ENCODE data around the gene OR12D2.
"Not testable (repeated sequence)": the region's sequence is repeated elsewhere in the genome, so short reads cannot be mapped to it uniquely, and the experiment has no call there.

Gene OR12D2

GRCh38 chr6:29395331-29395730 is at the start of gene OR12D2:
TSS of gene OR12D2 (plus strand) at chr6:29395631. CDS start at chr6:29396700, 1,069 bp downstream.
- no peak for DNase-seq (ENCODE audit: low spot score)

DNA sequence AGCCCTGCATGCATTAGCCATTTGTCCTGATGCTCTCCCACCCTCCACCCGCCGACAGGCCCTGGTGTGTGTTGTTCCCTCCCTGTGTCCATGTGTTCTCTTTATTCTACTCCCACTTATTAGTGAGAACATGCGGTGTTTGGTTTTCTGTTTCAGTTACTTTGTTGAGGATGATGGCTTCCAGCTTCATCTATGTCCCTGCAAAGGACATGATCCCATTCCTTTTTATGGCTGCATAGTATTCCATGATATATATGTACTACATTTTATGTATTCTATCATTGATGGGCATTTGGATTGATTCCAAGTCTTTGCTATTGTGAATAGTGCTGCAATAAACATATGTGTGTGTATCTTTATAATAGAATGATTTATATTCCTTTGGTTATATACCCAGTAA is 46.1 kb upstream of the OR12D2 start:
- DNase-seq (ENCODE audit: low spot score) = not testable (repeated sequence)

GRCh38 chr6:29354980-29355379 is 40.5 kb upstream of the OR12D2 start:
- DNase-seq (ENCODE audit: low spot score) = no peak

DNA sequence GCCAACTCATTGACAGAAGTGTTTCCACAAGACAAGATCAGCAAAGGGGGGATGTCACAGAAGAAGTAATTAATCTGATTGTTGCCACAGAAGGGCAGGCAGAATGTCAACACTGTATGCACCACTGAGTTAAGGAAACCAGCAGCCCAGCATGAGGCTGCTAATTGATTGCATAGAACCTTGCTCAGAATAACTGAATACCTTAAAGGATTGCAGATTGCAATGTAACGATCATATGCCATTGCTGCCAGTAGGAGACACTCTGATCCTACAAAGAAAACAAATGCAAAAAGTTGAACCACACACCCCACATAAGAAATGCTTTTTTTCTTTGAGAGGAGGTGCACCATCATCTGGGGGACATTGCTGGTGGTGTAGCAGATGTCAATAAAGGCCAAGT is 39.8 kb upstream of the OR12D2 start:
- no peak for DNase-seq (ENCODE audit: low spot score)

GRCh38 chr6:29368765-29369164 is 26.7 kb upstream of the OR12D2 start, which contains the start of gene OR5V1:
TSS of gene OR5V1 (minus strand) at chr6:29368865. CDS start at chr6:29356195, 12,670 bp downstream.
- no peak for DNase-seq (ENCODE audit: low spot score)

DNA sequence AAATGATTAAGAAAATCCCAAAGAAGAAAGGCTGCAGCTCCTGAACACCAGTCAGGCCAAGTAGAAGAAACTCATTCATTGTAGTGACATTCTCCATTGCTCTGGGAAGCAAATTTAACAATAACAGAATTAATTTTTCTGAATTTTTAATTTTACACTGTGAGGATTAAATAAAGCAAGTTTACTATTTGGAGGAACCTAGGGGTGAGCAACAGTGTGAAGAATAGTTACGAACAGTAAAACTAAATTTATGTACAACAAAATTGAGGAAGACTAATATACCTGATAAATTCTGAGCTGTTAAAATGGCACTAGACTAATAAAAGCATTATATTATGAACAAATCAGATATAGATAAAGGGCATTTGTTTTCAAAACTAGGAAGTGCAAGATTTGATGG is 20.2 kb upstream of the OR12D2 start, which contains the start of gene OR12D3:
Gene OR12D3 (minus strand): TSS at position 101 of the 400 bp plus-strand sequence. CDS start 4 bp downstream, at position 97.
- DNase-seq (ENCODE audit: low spot score) = no peak

DNA sequence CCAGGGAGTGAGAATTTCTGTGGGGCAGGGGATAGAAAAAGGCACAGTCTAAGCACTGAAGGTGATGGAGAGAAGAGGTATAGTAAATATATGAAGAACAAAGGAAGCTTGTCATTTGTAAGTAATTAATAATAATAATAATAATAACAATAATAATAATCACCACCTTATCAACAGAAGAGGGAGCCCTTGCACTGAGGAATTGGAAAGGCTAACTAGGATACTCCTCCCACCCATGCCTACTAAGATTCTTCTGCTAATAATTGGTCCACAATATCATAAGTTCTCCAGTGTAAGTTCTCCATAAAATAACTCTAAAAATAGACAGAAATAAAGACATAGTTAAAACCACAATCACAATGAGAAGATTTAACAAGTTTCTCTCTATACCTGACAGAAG is 19.4 kb upstream of the OR12D2 start:
- no peak for DNase-seq (ENCODE audit: low spot score)

DNA sequence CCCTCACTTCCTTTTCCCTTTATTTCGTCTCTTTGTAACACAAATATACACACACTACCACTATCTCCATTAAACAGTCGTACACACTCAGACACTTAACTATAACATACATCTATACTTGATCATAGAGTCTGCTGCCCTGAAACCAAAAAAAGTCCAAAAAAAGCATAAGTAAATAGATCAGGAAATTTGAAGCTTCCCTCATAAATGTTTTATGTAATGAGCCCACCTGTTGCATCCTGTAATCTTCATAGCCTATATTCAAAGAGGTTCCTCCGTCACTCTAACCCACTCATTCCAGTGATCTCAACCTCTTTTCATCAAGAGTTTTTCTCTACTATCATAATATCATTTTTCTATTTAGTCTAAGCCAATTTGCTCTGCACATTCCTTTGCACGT is 6.9 kb upstream of the OR12D2 start:
- DNase-seq (ENCODE audit: low spot score) = no peak

DNA sequence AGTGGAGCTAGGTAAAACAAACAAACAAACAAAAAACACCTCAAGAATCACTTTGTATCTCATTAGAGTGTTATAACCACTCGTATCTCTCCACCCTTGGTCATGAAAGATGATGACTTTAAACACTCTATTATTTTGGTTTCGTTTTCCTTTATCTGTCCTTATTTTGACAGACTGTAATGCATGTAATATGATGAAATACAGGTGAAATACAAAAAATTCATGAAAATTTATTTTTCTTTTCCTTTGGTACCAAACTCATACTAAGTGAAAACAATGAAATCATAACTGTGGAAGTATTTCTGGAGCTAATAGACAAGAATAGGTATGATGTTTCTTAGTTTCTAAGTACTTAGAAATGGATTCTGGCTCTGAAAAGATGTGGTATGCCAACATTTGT is 4.1 kb downstream of the OR12D2 start:
- no peak for DNase-seq (ENCODE audit: low spot score)

DNA sequence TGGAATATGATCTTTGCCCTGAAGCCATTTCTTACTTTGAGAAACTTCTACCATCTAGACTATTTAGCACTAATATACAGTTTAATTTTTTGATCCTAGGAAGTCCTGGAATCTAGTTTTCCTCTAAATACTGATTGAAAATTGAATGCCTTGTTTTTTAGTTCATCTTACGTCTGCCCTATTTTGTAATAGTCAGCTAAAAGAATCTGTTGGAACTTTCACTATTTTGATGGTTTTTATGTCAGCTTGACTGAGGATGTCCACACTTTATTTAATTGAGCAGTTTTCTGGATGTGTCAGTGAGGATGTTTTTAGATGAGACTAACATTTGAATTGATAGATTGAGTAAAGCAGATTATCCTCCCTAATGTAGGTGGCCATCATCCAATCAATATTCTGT is 8.4 kb downstream of the OR12D2 start:
- no peak for DNase-seq (ENCODE audit: low spot score)

- DNase-seq (ENCODE audit: low spot score) = no peak
These were observed 19.2 kb downstream of the OR12D2 start, which contains the start of gene OR12D1 for GRCh38 chr6:29414588-29414987. TSS of gene OR12D1 (plus strand) at chr6:29414928.

DNA sequence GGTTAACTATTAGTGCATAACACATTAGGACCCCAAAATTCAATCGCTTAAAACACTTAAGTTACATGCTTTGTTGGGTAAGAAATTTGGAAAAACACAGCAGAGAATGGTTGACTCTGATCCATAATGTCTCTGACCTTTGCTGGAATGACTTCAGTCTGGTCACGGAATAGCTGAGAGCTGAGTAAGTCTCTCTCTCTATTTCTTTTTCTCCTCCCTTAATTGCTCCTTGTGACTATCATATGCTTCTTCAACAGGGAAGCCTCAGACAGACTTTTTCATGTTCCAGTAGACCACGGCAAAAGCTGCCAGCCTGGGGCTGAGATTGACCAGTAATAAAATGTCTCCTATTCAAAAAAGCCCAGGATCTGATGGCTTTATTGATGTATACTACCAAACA is 24.1 kb downstream of the OR12D2 start:
- DNase-seq (ENCODE audit: low spot score) = no peak

GRCh38 chr6:29424168-29424567 is 28.7 kb downstream of the OR12D2 start:
- no peak for DNase-seq (ENCODE audit: low spot score)

DNA sequence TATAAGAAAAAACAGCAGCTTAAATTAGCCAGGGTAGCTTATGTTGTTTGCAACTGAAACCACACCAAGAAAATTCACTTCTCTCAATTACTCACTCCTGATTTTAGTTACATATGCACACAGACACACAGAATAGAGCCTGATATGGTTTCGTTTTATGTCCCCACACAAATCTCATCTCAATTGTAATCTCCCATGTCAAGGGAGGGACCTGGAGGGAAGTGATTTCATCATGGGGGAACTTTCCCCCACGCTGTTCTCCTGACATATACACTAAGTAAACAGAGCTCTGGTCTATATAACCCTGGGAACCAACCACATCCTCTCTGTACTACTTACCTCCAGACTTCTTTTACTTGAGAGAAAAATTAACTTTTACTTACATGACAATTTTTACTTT is 29.1 kb downstream of the OR12D2 start:
- no peak for DNase-seq (ENCODE audit: low spot score)

GRCh38 chr6:29425075-29425474 is 29.6 kb downstream of the OR12D2 start:
- DNase-seq (ENCODE audit: low spot score) = no peak

- no peak for DNase-seq (ENCODE audit: low spot score)
These were observed 31.2 kb downstream of the OR12D2 start for GRCh38 chr6:29426654-29427053.

DNA sequence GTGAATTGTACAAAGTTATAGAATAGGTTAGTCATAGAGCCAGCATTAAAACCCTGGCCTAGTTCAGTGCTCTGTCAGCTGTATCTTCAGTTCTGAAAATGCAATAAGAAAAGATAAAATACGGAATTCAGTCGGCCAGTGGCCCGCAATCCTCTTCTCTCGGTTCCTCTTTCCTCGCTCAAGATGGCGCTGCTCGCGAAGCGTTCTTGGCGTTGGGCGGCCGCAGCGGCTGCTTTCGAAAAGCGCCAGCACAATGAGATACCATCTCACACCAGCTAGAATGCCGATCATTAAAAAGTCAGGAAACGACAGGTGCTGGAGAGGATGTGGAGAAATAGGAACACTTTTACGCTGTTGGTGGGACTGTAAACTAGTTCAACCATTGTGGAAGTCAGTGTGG is 41.3 kb downstream of the OR12D2 start:
- not testable (repeated sequence) for DNase-seq (ENCODE audit: low spot score)

GRCh38 chr6:29439006-29439405 is 43.6 kb downstream of the OR12D2 start, which contains the start of gene OR10C1:
TSS of gene OR10C1 (plus strand) at chr6:29439306. CDS start at chr6:29440016, 710 bp downstream.
- no peak for DNase-seq (ENCODE audit: low spot score)

- DNase-seq (ENCODE audit: low spot score) = no peak
These were observed 47.3 kb downstream of the OR12D2 start for GRCh38 chr6:29442719-29443118.

GRCh38 chr6:29444031-29444430 is 48.6 kb downstream of the OR12D2 start:
- not testable (repeated sequence) for DNase-seq (ENCODE audit: low spot score)

Data from putamen (tissue), 1 donor.